Measurements from ENCODE around the gene DNAH10. TPM values are rescaled to one million over a fixed set of nuclear protein-coding genes. Genes with fewer than 3 reads are reported as not detected.

The DNAH10 gene
- total and polyA plus RNA-seq, 2 of the 13 experiments (the other 11 are each of a cell fraction or from before 2014, with no cell fraction given) = 0.01 to 0.02 TPM

GRCh38 chr12:123723765-123724164, 38.3 kb upstream of the DNAH10 start:
- 100% methylated on average over 5 of the region's 5 CpGs for WGBS (ENCODE audit: low lambda C conversion rate)
- intact Hi-C loops (cut with micrococcal nuclease; ENCODE audit: unreplicated experiment) (no loop called here), in situ Hi-C loops (cut with HindIII; ENCODE audit: extremely low pct_ligation_motif_present, low pct_unique_long_range_greater_than_20kb) (no loop called here)
- Histone ChIP-seq H3K27ac (ENCODE audit: extremely low read length, insufficient read depth, low read length) (no peak overlapping the region), H4K20me1 (ENCODE audit: insufficient read depth, low read length) (no peaks in the 10 kb centered on the region), H3K4me3 (replicated peaks in 1 of 3; ENCODE audit: insufficient read depth in 1 of 3, low read depth in 2 of 3, low read length in 3 of 3) (no peak overlapping the region), H3K4me1 (ENCODE audit: insufficient read depth, low read length) (no peaks in the 10 kb centered on the region), H3K36me3 (replicated peaks in 1 of 2; ENCODE audit: control insufficient read depth in 1 of 2, insufficient read depth in 2 of 2, low read length in 2 of 2) (peaks cover 5 to 49% of the 10 kb centered on the region in 2 experiments), H3K9me3 (ENCODE audit: low read length) (no peaks in the 10 kb centered on the region), H2AFZ (ENCODE audit: low read length) (no peak overlapping the region), H3K9ac (ENCODE audit: insufficient read depth, low read depth, low read length) (no peak overlapping the region), H3K4me2 (ENCODE audit: low read depth, low read length) (no peak overlapping the region), H3K79me2 (ENCODE audit: insufficient read depth, low read length) (no peaks in the 10 kb centered on the region), H3K27me3 (ENCODE audit: control insufficient read depth in 1 of 2, insufficient read depth in 2 of 2, low read length in 2 of 2) (no peaks in the 10 kb centered on the region)
- ATAC-seq (no peak), DNase-seq (ENCODE audit: low spot score) (no peak), FAIRE-seq (no peak)
- POLR2A ChIA-PET = interaction anchor here (0.6 kb wide), 1 partner anchor 12 kb away, joined by 3 read pairs; the partner anchor contains the start of gene ATP6V0A2
- no TSS peak for BruUV-seq (replicated peaks)
- no peak for TF ChIP-seq HCFC1 (IDR thresholded peaks at IDR 0.05; ENCODE audit: low read depth, low read length)
- no peak for TF ChIP-seq ZBTB21 (CRISPR knock-in tag; IDR thresholded peaks at IDR 0.05)
- no peak for TF ChIP-seq GABPB1 (CRISPR knock-in tag; IDR thresholded peaks at IDR 0.05)
- no peak for TF ChIP-seq FOXM1 (CRISPR knock-in tag; IDR thresholded peaks at IDR 0.05)
- TF ChIP-seq BHLHE40 (IDR thresholded peaks at IDR 0.05; ENCODE audit: low read length) = no peak
- TF ChIP-seq FOXK2 (IDR thresholded peaks at IDR 0.05) = no peak
- no peak for TF ChIP-seq ZNF343 (CRISPR knock-in tag; IDR thresholded peaks at IDR 0.05)
- no peak for TF ChIP-seq REXO4 (CRISPR knock-in tag; IDR thresholded peaks at IDR 0.05; ENCODE audit: borderline replicate concordance)
- TF ChIP-seq GPBP1L1 (CRISPR knock-in tag; IDR thresholded peaks at IDR 0.05) = no peak
- TF ChIP-seq ZNF354B (CRISPR knock-in tag; IDR thresholded peaks at IDR 0.05) = no peak
- TF ChIP-seq MIER2 (CRISPR knock-in tag; IDR thresholded peaks at IDR 0.05) = no peak
- no peak for TF ChIP-seq ZNF770 (CRISPR knock-in tag; IDR thresholded peaks at IDR 0.05)
- no peak for TF ChIP-seq KLF15 (CRISPR knock-in tag; IDR thresholded peaks at IDR 0.05; ENCODE audit: borderline replicate concordance)
- CTCF ChIA-PET (ENCODE audit: low intra/inter-chr PET ratio, low total read pairs) = no interaction called here
